K562 (cell line): ENCODE measurements around the gene ICAM1. TPM values are rescaled to one million over a fixed set of nuclear protein-coding genes. Genes with fewer than 3 reads are reported as not detected.

Experiments
- ATAC-seq: fragments of 200-7000 bp; cut with Tn5 transposase; 3 replicates; pipeline ENCODE4 v1.9.1; 2020; ENCODE audit warnings: moderate library complexity
- BruUV-seq: library from RNA; stranded (reverse); fragments of 400-500 nt; replicated peaks from 2 replicates; lab custom pipeline; 2021; lab: Mats Ljungman, UMichigan
- CTCF ChIA-PET: fragments of 300-600 bp; formaldehyde crosslinking; extraction: SDS; loops from one replicate; lab custom pipeline; 2021; ENCODE audit warnings: low intra/inter-chr PET ratio; lab: Yijun Ruan, JAX
- POLR2A ChIA-PET: fragments of 300-600, 350-650 bp; sonication (Branson Sonifier 250); formaldehyde crosslinking; extraction: SDS; loops from one replicate; lab custom pipeline; 2021; ENCODE audit warnings: antibody characterized with exemption, inconsistent platforms; lab: Yijun Ruan, JAX
- DNase-seq, 4 experiments: peaks; one replicate each; pipeline versions ENCODE4 v3.0.0 to v3.0.0-alpha.2; 2011 to 2018; ENCODE audit warnings: low spot score in 3 of 4, mixed read lengths in 3 of 4; ENCODE audit errors: extremely low read depth in 1 of 4
- FAIRE-seq: peaks from 2 replicates; lab custom pipeline; 2011; peaks lifted over from hg19 to GRCh38; lab: Jason Lieb, UNC
- H2AFZ ChIP-seq: 2 replicates; pipeline ENCODE4 v1.6.0; 2011; ENCODE audit warnings: low read depth, low read length, control low read depth, inconsistent platforms
- H3K27ac ChIP-seq: fragments of 200-600 bp; 3 replicates; pipeline ENCODE4 v1.8.0; 2011; ENCODE audit warnings: low read depth, mild to moderate bottlenecking, control low read depth, inconsistent platforms, low read length, moderate library complexity, mixed read lengths; ENCODE audit errors: extremely low read depth
- H3K27me3 ChIP-seq, 2 experiments: fragments of 300-600 bp in 1 of 2; 2 replicates in 1 of 2; 3 replicates in 1 of 2; pipeline versions ENCODE4 v1.6.0 to v1.8.0; 2011; ENCODE audit warnings: inconsistent platforms in 2 of 2, low read length in 2 of 2, mild to moderate bottlenecking in 1 of 2, mixed read lengths in 1 of 2, moderate library complexity in 1 of 2; ENCODE audit not compliant: control insufficient read depth in 2 of 2, insufficient read depth in 2 of 2
- H3K36me3 ChIP-seq: fragments of 300-600 bp; 3 replicates; pipeline ENCODE4 v1.8.0; 2011; ENCODE audit warnings: mild to moderate bottlenecking, low read length, inconsistent platforms; ENCODE audit not compliant: control insufficient read depth, insufficient read depth
- H3K4me1 ChIP-seq, 2 experiments: fragments of 200-600 bp in 1 of 2; replicated peaks in 1 of 2; 2 replicates in 1 of 2; 3 replicates in 1 of 2; pipeline versions ENCODE4 v1.5.1 to v1.8.0; 2011; ENCODE audit warnings: inconsistent platforms in 2 of 2, low read length in 2 of 2, mild to moderate bottlenecking in 1 of 2, mixed read lengths in 1 of 2, moderate library complexity in 1 of 2; ENCODE audit not compliant: control insufficient read depth in 2 of 2, insufficient read depth in 2 of 2
- H3K4me2 ChIP-seq: 2 replicates; pipeline ENCODE4 v1.6.1; 2011; ENCODE audit warnings: low read length, control low read depth, inconsistent platforms, mixed read lengths; ENCODE audit not compliant: insufficient read depth
- H3K4me3 ChIP-seq: fragments of 200-600 bp; sonication (generic), shearing (Covaris generic); 2 replicates; pipeline ENCODE4 v1.5.1; 2016; ENCODE audit warnings: control low read depth, inconsistent platforms
- H3K79me2 ChIP-seq: fragments of 200-600 bp; 3 replicates; pipeline ENCODE4 v1.8.0; 2011; ENCODE audit warnings: low read length, inconsistent platforms; ENCODE audit not compliant: control insufficient read depth, insufficient read depth
- H3K9ac ChIP-seq, 2 experiments: 2 replicates each; pipeline versions ENCODE4 v1.6.0 to v1.6.1; 2011; ENCODE audit warnings: low read depth in 2 of 2, low read length in 2 of 2, control low read depth in 1 of 2, inconsistent platforms in 1 of 2, mild to moderate bottlenecking in 1 of 2, mixed read lengths in 1 of 2; ENCODE audit not compliant: insufficient read depth in 1 of 2
- H3K9me1 ChIP-seq: one replicate; pipeline ENCODE4 v1.6.0; 2011; ENCODE audit warnings: inconsistent platforms, mild to moderate bottlenecking, low read length, moderate library complexity; ENCODE audit not compliant: control insufficient read depth, insufficient read depth
- H3K9me3 ChIP-seq: replicated peaks from 2 replicates; pipeline ENCODE4 v1.5.1; 2011; ENCODE audit warnings: low read depth, low read length, inconsistent platforms; ENCODE audit not compliant: control insufficient read depth, insufficient read depth
- H4K20me1 ChIP-seq: replicated peaks from 2 replicates; pipeline ENCODE4 v1.6.1; 2011; ENCODE audit warnings: low read length, inconsistent platforms, mixed read lengths; ENCODE audit not compliant: control insufficient read depth, insufficient read depth
- CBFA2T3 ChIP-seq: fragments of 450-650 bp; IDR thresholded peaks from 2 replicates; pipeline ENCODE4 v1.6.1; 2017
- DNMT1 ChIP-seq: fragments of 450-650 bp; IDR thresholded peaks from 2 replicates; pipeline ENCODE4 v1.6.1; 2016; ENCODE audit warnings: antibody characterized with exemption, mild to moderate bottlenecking
- ELF2 ChIP-seq: fragments of 250-450 bp; sonication (Bioruptor Pico); IDR thresholded peaks from 2 replicates; pipeline ENCODE4 v1.5.0; 2021; ENCODE audit warnings: mild to moderate bottlenecking
- IRF9 ChIP-seq: fragments of 450-650 bp; IDR thresholded peaks from 2 replicates; pipeline ENCODE4 v1.6.1; 2016; ENCODE audit warnings: missing biosample characterization, missing genetic modification characterization
- RREB1 ChIP-seq: fragments of 250-450 bp; sonication (Bioruptor Pico); IDR thresholded peaks from 2 replicates; pipeline ENCODE4 v1.4.0; 2020
- TFAP4 ChIP-seq: sonication (generic); formaldehyde crosslinking; IDR thresholded peaks from 2 replicates; pipeline ENCODE4 v1.8.0; 2022; ENCODE audit warnings: missing genetic modification reagents, mild to moderate bottlenecking, moderate library complexity, borderline replicate concordance
- THRA ChIP-seq: fragments of 450-650 bp; IDR thresholded peaks from 2 replicates; pipeline ENCODE4 v1.6.1; 2017; ENCODE audit warnings: mild to moderate bottlenecking, moderate library complexity
- ZC3H8 ChIP-seq: fragments of 450-650 bp; IDR thresholded peaks from 2 replicates; pipeline ENCODE4 v1.6.1; 2017
- WGBS: fragments of 100-300 bp; shearing (Covaris generic); methylation state at CpG from one replicate; pipeline ENCODE4 v1.1.6; 2016; ENCODE audit warnings: low coverage, mixed read lengths; ENCODE audit not compliant: insufficient coverage; ENCODE audit errors: missing lambda C conversion rate; 5-methylcytosine and 5-hydroxymethylcytosine counted together
- in situ Hi-C: fragments of 300-500 bp; cut with MboI; formaldehyde crosslinking; loops from 4 replicates; pipeline ENCODE4 v1.15.0; 2018; ENCODE audit warnings: inconsistent platforms, mixed read lengths
- intact Hi-C: fragments of 100-400 bp; cut with micrococcal nuclease; formaldehyde crosslinking; loops from 2 replicates; pipeline ENCODE4 v1.14.2; 2022
- polyA plus RNA-seq, 8 experiments: library from polyadenylated mRNA; depleted of rRNA in 4 of 8; stranded (reverse) in 5 of 8; unstranded in 3 of 8; fragments of >200 nt; fragmentation: Nextera tagmentation in 2 of 8; fragmentation: Illumina TruSeq in 1 of 8; extraction: Ambion mirVana in 2 of 8; extraction: Trizol in 1 of 8; gene quantifications; 2 replicates each; pipeline versions ENCODE4 v1.2.1 to v1.2.3, GENCODE V29; 2011 to 2014; ENCODE audit warnings: inconsistent platforms in 1 of 8, missing spikeins in 1 of 8
- total RNA-seq, 7 experiments: library from RNA; depleted of rRNA in 6 of 7; stranded (reverse); fragments of >200 nt in 6 of 7; fragmentation: Illumina TruSeq in 2 of 7; extraction: Trizol in 2 of 7; gene quantifications; 2 replicates each; pipeline versions ENCODE4 v1.2.1 to v1.2.3, GENCODE V29; 2011 to 2021; ENCODE audit warnings: low replicate concordance in 1 of 7

ICAM1 gene
- total and polyA plus RNA-seq, 9 of the 15 experiments (the other 6 are each of a cell fraction or from before 2014, with no cell fraction given): 2.3 to 24.4 (median 13.4) TPM

GRCh38 chr19:10299545-10300458 is 28.9 kb downstream of the ICAM1 start (continued):
- peak; percentile 94 for TF ChIP-seq CBFA2T3
- TF ChIP-seq, all 486 proteins: peak for 139

- CTCF ChIA-PET: no interaction called here
- DNase-seq (peak in 2 of 4 experiments; percentile 51 to 53), ATAC-seq (no peak), FAIRE-seq (no peak)
- no TSS peak for BruUV-seq
- Histone ChIP-seq H3K9me1 (no peaks in the 10 kb centered on the region), H3K9me3 (no peaks in the 10 kb centered on the region), H3K4me3 (no peak overlapping the region), H4K20me1 (no peaks in the 10 kb centered on the region), H3K4me1 (peaks cover 38 to 72% of the 10 kb centered on the region in 2 experiments; a peak in 4 of 5 replicates), H3K9ac (peak overlapping the region in 1 of 2 experiments; percentile 56; a peak in 2 of 4 replicates), H3K27ac (peak overlapping the region; percentile 50; the same call in 2 of the 3 replicates), H3K4me2 (no peak overlapping the region), H3K36me3 (peaks cover 22% of the 10 kb centered on the region; the same call in 1 of the 3 replicates), H3K79me2 (no peaks in the 10 kb centered on the region), H2AFZ (0 out of 2 replicates have a peak overlapping the region, but pooled peaks have one; percentile 34), H3K27me3 (no peaks in the 10 kb centered on the region)
- WGBS: 65% methylated on average over 11 of the region's 17 CpGs
- intact Hi-C loops (no loop called here), in situ Hi-C loops (no loop called here)
- POLR2A ChIA-PET: interaction anchor here (0.7 to 3.6 kb wide), 7 partner anchors 9 to 28 kb away, joined by 3 to 17 read pairs (median 4); partner anchors contain the start of genes FDX2 and RAVER1
- TF ChIP-seq RREB1: no peak
- no peak for TF ChIP-seq THRA
- TF ChIP-seq IRF9 (tag): peak; percentile 7; the same call in 1 of the 2 replicates
- TF ChIP-seq TFAP4 (CRISPR knock-in tag): peak; percentile 27; the same call in 1 of the 2 replicates
- no peak for TF ChIP-seq ELF2
- no peak for TF ChIP-seq DNMT1
- TF ChIP-seq ZC3H8: no peak
These were observed 34.4 kb downstream of the ICAM1 start for GRCh38 chr19:10305139-10305806.
